ENCODE results near the gene PLSCR2.

Gene PLSCR2

GRCh38 chr3:146505516-146505915, 36.2 kb upstream of the PLSCR2 start:
- in situ Hi-C loops (cut with HindIII; ENCODE audit: low sequenced_read_pairs), result no loop called here
- H3K4me3 ChIP-seq (ENCODE audit: low read depth, low read length), result no peak overlapping the region
- no peak for TF ChIP-seq CTCF (IDR thresholded peaks at IDR 0.05; ENCODE audit: low read depth, low read length)
- DNase-seq (ENCODE audit: low read depth, low spot score), result no peak

- in situ Hi-C loops (cut with HindIII; ENCODE audit: low sequenced_read_pairs), result no loop called here
- DNase-seq (ENCODE audit: low read depth, low spot score), result no peak
These were observed 35.3 kb upstream of the PLSCR2 start for GRCh38 chr3:146504498-146505197.

GRCh38 chr3:146503461-146504202, 34.3 kb upstream of the PLSCR2 start:
- H3K4me3 ChIP-seq (ENCODE audit: low read depth, low read length), result no peak overlapping the region
- no peak for TF ChIP-seq CTCF (IDR thresholded peaks at IDR 0.05; ENCODE audit: low read depth, low read length)
- in situ Hi-C loops (cut with HindIII; ENCODE audit: low sequenced_read_pairs), result no loop called here
- peak; percentile 97 for DNase-seq (ENCODE audit: low read depth, low spot score)

More at GRCh38 chr3:146504498-146505197, 35.3 kb upstream of the PLSCR2 start:
- no peak for TF ChIP-seq CTCF (IDR thresholded peaks at IDR 0.05; ENCODE audit: low read depth, low read length)
- no peak overlapping the region for H3K4me3 ChIP-seq (ENCODE audit: low read depth, low read length)

GRCh38 chr3:146502887-146503460, 33.6 kb upstream of the PLSCR2 start:
- in situ Hi-C loops (cut with HindIII; ENCODE audit: low sequenced_read_pairs), result no loop called here
- H3K4me3 ChIP-seq (ENCODE audit: low read depth, low read length), result no peak overlapping the region
- no peak for DNase-seq (ENCODE audit: low read depth, low spot score)
- TF ChIP-seq CTCF (IDR thresholded peaks at IDR 0.05; ENCODE audit: low read depth, low read length), result no peak

- DNase-seq (ENCODE audit: low read depth, low spot score), result no peak
- in situ Hi-C loops (cut with HindIII; ENCODE audit: low sequenced_read_pairs), result no loop called here
- no peak overlapping the region for H3K4me3 ChIP-seq (ENCODE audit: low read depth, low read length)
- no peak for TF ChIP-seq CTCF (IDR thresholded peaks at IDR 0.05; ENCODE audit: low read depth, low read length)
These were observed 32.4 kb upstream of the PLSCR2 start for GRCh38 chr3:146501752-146502151.

- no peak for DNase-seq (ENCODE audit: low read depth, low spot score)
- H3K4me3 ChIP-seq (ENCODE audit: low read depth, low read length), result no peak overlapping the region
- no peak for TF ChIP-seq CTCF (IDR thresholded peaks at IDR 0.05; ENCODE audit: low read depth, low read length)
- in situ Hi-C loops (cut with HindIII; ENCODE audit: low sequenced_read_pairs), result no loop called here
These were observed 30.3 kb upstream of the PLSCR2 start for GRCh38 chr3:146499701-146500100.

All from astrocyte of the spinal cord (primary cell).